K562 (cell line): ENCODE results near the gene ZNF460. TPM values are rescaled to one million over a fixed set of nuclear protein-coding genes. Genes with fewer than 3 reads are reported as not detected.

Source experiments
- AFF1 ChIP-seq, 2 experiments: fragments of 450-650 bp; IDR thresholded peaks; 2 replicates each; pipeline ENCODE4 v1.6.1; 2018; ENCODE audit warnings: mild to moderate bottlenecking in 2 of 2, low read depth in 1 of 2; ENCODE audit not compliant: partially characterized antibody in 2 of 2
- ID3 ChIP-seq, 2 experiments: fragments of 250-450 bp in 1 of 2; fragments of 450-650 bp in 1 of 2; sonication (Bioruptor Pico) in 1 of 2; IDR thresholded peaks; 2 replicates each; pipeline versions ENCODE4 v1.6.1 to v1.8.0; 2016 to 2021; ENCODE audit warnings: mild to moderate bottlenecking in 2 of 2, moderate library complexity in 2 of 2, missing compliant biosample characterization in 1 of 2, missing genetic modification characterization in 1 of 2
- KDM1A ChIP-seq, 2 experiments: fragments of 450-650 bp; IDR thresholded peaks; 2 replicates each; pipeline ENCODE4 v1.6.1; 2016; ENCODE audit warnings: mild to moderate bottlenecking in 2 of 2
- LEF1 ChIP-seq: fragments of 450-650 bp; IDR thresholded peaks from 2 replicates; pipeline ENCODE4 v1.6.1; 2016; ENCODE audit warnings: mild to moderate bottlenecking
- PRDM10 ChIP-seq: fragments of 450-650 bp; IDR thresholded peaks from 2 replicates; pipeline ENCODE4 v1.6.1; 2018; ENCODE audit not compliant: partially characterized antibody
- SRSF1 ChIP-seq: fragments of 200-400 bp; formaldehyde crosslinking; IDR thresholded peaks from 2 replicates; pipeline ENCODE4 v1.6.1; 2017; ENCODE audit warnings: mild to moderate bottlenecking, low read depth, low read length, moderate library complexity
- STAT6 ChIP-seq: sonication (generic); formaldehyde crosslinking; IDR thresholded peaks from 2 replicates; pipeline ENCODE4 v1.8.1; 2023; ENCODE audit warnings: mild to moderate bottlenecking, missing genetic modification reagents
- ZMIZ1 ChIP-seq, 2 experiments: fragments of 150-350 bp in 1 of 2; IDR thresholded peaks; 2 replicates each; pipeline ENCODE4 v1.6.1; 2012 to 2016; ENCODE audit warnings: low read depth in 2 of 2, low read length in 2 of 2, mild to moderate bottlenecking in 1 of 2, moderate library complexity in 1 of 2
- polyA plus RNA-seq, 8 experiments: library from polyadenylated mRNA; depleted of rRNA in 4 of 8; stranded (reverse) in 5 of 8; unstranded in 3 of 8; fragments of >200 nt; fragmentation: Nextera tagmentation in 2 of 8; fragmentation: Illumina TruSeq in 1 of 8; extraction: Ambion mirVana in 2 of 8; extraction: Trizol in 1 of 8; gene quantifications; 2 replicates each; pipeline versions ENCODE4 v1.2.1 to v1.2.3, GENCODE V29; 2011 to 2014; ENCODE audit warnings: inconsistent platforms in 1 of 8, missing spikeins in 1 of 8
- total RNA-seq, 7 experiments: library from RNA; depleted of rRNA in 6 of 7; stranded (reverse); fragments of >200 nt in 6 of 7; fragmentation: Illumina TruSeq in 2 of 7; extraction: Trizol in 2 of 7; gene quantifications; 2 replicates each; pipeline versions ENCODE4 v1.2.1 to v1.2.3, GENCODE V29; 2011 to 2021; ENCODE audit warnings: low replicate concordance in 1 of 7

The ZNF460 gene
- total and polyA plus RNA-seq, 9 of the 15 experiments (the other 6 are each of a cell fraction or from before 2014, with no cell fraction given), result 0.45 to 36.2 (median 16.6) TPM

- TF ChIP-seq ID3 (CRISPR knock-in tag; IDR thresholded peaks at IDR 0.05) (no peak), ID3 (tag; IDR thresholded peaks at IDR 0.05) (no peak), PRDM10 (peak; percentile 60), SRSF1 (0 out of 2 replicates have a peak, but pooled peaks have one; percentile 45), AFF1 (IDR thresholded peaks at IDR 0.05; ENCODE audit: low read depth in 1 of 2, partially characterized antibody in 2 of 2) (no peak), ZMIZ1 (IDR thresholded peaks at IDR 0.05; ENCODE audit: low read depth in 2 of 2, low read length in 2 of 2) (no peak), KDM1A (IDR thresholded peaks at IDR 0.05) (no peak), STAT6 (CRISPR knock-in tag) (no peak), LEF1 (no peak)
Observed at GRCh38 chr19:57320180-57321084, 40.1 kb downstream of the ZNF460 start, which contains the start of gene ZNF543 (continued).
